SHP77 (cell line): ENCODE measurements around the gene SFMBT1.
"Not testable (repeated sequence)": the region's sequence is repeated elsewhere in the genome, so short reads cannot be mapped to it uniquely, and the experiment has no call there.

Experiments used
- DNase-seq, 2 experiments: peaks; one replicate each; lab custom pipeline; 2025; lab: John Stamatoyannopoulos, UW

The SFMBT1 gene

GRCh38 chr3:53073553-53074365, 27.9 kb upstream of the SFMBT1 start:
- no peak for DNase-seq

- peak; percentile 76 for DNase-seq
Observed at GRCh38 chr3:53072653-53073552, 27.0 kb upstream of the SFMBT1 start.

- no peak for DNase-seq
Observed at GRCh38 chr3:53071882-53072431, 26.1 kb upstream of the SFMBT1 start.

DNA sequence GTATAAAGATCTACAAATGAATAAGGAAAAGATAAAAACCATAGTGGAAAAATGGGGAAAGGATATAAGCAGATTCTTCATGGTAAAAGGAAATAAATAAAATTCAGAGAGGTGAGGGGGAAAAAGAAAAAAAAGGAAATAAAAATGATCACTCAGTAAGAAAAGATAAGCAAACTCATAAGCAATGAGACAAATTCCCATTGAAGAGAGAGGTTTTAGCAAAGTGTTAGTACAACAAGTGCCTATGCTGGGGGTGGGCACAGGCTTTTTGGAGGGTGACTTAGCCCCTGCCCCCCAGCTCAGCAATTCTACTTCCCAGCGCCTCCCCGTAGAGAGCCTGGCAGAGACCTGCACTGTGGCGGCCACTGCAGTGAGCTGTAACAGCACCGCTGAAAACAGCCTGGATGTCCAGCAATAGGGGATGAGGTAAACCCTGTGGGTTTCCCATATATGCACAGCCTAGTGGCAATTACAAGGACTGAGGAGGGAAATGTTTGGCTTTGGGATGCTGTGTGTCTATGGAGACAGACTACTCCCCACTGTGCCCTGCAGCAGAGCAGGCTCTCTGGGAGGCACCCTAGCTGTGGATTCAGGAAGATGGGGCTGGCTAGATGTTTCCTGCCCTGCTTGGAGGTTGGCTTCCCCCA, 23.7 kb upstream of the SFMBT1 start:
- peak; percentile 25 to 29 for DNase-seq

DNA sequence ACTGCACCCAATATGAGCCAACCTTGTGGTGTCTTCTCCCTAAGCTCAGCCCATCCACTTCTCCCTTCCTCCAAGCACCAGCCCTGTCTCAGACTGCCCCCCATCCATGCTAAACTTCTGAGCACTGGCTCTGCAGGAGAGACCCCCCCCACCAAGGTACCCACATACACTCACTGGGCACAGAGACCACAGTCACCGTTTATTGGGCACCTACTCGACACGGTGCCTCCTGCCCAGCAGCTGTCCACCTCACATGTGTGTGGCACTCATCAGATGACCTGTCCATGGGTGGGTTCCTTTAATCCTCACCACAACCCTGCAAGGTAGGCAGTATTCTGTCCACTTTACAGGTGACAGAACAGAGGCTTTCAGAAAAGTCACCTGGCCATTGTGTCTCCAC, 22.3 kb upstream of the SFMBT1 start:
- DNase-seq: no peak

DNA sequence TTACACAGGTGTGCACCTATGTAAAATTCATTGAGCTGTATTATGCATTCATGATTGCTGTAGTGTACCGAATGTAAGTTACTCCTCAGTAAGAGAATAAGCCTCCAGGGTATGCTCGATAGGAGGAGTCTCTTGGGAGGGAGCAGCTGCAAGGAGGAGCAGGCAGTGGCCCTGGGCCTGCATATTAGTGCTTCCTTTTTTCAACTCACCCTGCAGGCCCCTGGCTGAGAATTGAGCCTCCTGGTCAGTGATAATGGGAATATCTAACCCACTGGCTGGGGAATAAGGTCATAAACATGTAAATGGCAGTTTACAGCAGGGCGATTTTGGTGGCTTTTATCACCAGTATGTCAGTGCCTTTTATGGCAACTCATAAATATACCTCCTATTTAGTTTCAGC, 21.7 kb upstream of the SFMBT1 start:
- no peak for DNase-seq

- peak; percentile 72 to 79 for DNase-seq
Observed at GRCh38 chr3:53065841-53066480, 20.1 kb upstream of the SFMBT1 start.

DNA sequence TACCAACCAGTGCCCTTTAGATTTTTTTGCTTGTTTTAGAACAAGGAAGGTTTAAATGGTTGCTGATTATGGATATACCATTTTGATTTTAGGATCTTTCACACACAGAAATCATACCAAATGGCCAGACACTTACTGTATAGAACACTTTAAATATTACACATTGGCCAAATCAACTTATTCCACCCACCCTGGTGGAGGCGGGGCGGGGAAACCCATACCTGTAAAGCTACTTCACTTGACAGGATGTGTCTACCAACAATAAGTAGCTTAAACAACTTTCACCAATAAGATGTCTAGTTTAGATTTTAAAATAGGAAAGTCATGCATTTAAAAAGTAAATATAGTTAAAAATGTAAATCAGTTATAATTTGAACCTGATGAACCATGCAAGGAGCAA, 17.0 kb upstream of the SFMBT1 start:
- DNase-seq: no peak

- DNase-seq: peak; percentile 24 to 66
Observed at GRCh38 chr3:53056442-53056841, 10.6 kb upstream of the SFMBT1 start.

DNA sequence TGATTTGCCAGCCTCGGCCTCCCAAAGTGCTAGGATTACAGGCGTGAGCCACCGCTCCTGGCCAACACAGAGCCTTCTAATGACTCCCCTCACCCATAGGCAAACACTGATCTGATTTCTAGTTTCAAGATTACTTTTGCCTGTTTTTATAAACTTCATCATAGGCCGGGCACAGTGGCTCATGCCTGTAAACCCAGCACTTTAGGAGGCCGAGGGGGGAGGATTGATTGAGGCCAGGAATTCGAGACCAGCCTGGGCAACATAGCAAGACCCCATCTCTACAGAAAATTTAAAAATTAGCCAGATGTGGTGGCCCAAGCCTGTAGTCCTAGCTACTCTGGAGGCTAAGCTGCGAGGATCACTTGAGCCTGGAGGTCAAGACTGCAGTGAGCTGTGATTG, 8.4 kb upstream of the SFMBT1 start:
- not testable (repeated sequence) for DNase-seq

DNA sequence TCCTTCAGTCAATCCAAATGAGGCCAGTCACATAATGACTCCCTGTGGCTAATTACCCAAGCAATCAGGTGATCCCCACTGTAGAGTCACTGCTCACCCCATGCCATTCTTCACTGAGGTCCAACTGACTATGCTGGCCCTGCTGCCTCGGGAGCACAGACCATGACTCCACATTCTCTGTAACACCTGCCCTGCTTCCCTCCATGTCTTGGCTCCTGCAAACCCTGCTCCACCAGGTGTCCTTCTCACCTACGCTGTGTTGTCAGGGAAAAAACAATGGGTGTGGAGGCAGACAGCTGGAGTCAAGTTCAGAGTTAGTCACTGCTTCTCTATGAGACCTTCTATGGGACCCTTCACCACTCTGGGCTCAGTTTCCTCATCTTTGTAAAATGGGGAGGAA, 6.1 kb upstream of the SFMBT1 start:
- DNase-seq: no peak

DNA sequence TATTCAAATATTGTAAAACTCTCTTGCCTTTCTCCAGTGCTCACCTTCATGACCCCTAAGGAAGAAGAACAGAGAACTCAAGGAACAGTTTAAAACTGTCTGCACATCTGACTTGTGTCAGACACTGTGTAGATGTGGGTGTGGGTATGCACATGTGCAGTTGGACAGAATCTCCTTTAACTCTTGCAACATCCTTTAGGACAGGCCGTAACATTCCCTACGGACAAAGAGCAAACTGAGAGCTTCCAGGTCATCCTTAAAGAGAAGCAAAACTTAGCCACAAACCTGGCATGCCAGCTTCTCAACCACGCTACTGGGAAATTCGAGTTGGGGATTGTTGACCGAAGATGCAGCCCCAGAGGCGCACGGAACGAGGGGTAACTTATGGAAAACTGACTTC, 4.1 kb upstream of the SFMBT1 start:
- no peak for DNase-seq

- no peak for DNase-seq
Observed at GRCh38 chr3:53046171-53047170, 598 bp upstream of the SFMBT1 start.

GRCh38 chr3:53044711-53045517, 959 bp downstream of the SFMBT1 start:
- peak; percentile 38 to 44 for DNase-seq

GRCh38 chr3:53044371-53044710, 1.5 kb downstream of the SFMBT1 start:
- DNase-seq: no peak

GRCh38 chr3:53043738-53044137, 2.1 kb downstream of the SFMBT1 start:
- no peak for DNase-seq

DNA sequence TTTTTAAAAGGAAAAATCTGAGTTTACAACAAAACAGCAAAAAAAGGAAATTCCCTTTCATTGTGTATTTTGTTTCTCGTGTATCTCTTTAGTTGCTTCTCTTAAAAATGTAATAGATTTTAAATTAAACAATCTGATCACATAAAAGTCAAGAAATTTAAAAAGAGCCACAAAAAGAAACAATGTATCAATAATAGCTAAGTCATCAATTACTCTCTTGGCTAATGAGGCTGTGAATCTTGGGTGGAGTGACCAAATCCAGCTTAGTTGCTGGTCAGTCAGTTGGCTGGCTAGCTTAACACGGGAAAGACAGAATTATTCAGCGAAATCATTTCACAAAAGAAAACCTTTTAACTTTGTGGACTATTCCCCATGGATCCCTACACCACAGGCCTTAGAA, 3.2 kb downstream of the SFMBT1 start:
- DNase-seq: no peak

- no peak for DNase-seq
Observed at GRCh38 chr3:53040351-53040820, 5.5 kb downstream of the SFMBT1 start.

- no peak for DNase-seq
Observed at GRCh38 chr3:53039376-53039752, 6.5 kb downstream of the SFMBT1 start.
